HG03039 (cell line): ENCODE measurements around the gene SSH3.

Experiments used
- ATAC-seq: cut with Tn5 transposase; IDR thresholded peaks from one replicate; pipeline ENCODE4 v1.9.1; 2021; ENCODE audit warnings: mild to moderate bottlenecking, moderate library complexity; ENCODE audit not compliant: unreplicated experiment

SSH3 gene

GRCh38 chr11:67356387-67356863 is 53.1 kb downstream of the SSH3 start:
- no peak for ATAC-seq

- ATAC-seq: no peak
Measured at GRCh38 chr11:67356864-67357561, 53.7 kb downstream of the SSH3 start.

GRCh38 chr11:67357831-67358670 is 54.7 kb downstream of the SSH3 start:
- no peak for ATAC-seq
